Mucosa of stomach (tissue), 1 donor: Measurements from ENCODE around the gene RMND1.
"Not testable (repeated sequence)": the region's sequence is repeated elsewhere in the genome, so short reads cannot be mapped to it uniquely, and the experiment has no call there.

Source experiments
- H3K27me3 ChIP-seq: one replicate; pipeline ENCODE4 v1.7.0; 2013; ENCODE audit warnings: mild to moderate bottlenecking, low read length; ENCODE audit not compliant: control insufficient read depth, insufficient read depth
- H3K36me3 ChIP-seq: one replicate; pipeline ENCODE4 v1.7.0; 2013; ENCODE audit warnings: low read length; ENCODE audit not compliant: control insufficient read depth, insufficient read depth
- H3K4me1 ChIP-seq: one replicate; pipeline ENCODE4 v1.7.0; 2013; ENCODE audit warnings: mild to moderate bottlenecking, low read length; ENCODE audit not compliant: control insufficient read depth, insufficient read depth
- H3K4me3 ChIP-seq: one replicate; pipeline ENCODE4 v1.7.0; 2013; ENCODE audit warnings: low read length
- H3K9ac ChIP-seq: one replicate; pipeline ENCODE4 v1.7.0; 2013; ENCODE audit warnings: mild to moderate bottlenecking, low read length, moderate library complexity
- H3K9me3 ChIP-seq: one replicate; pipeline ENCODE4 v1.7.0; 2013; ENCODE audit warnings: mild to moderate bottlenecking, low read length, moderate library complexity; ENCODE audit not compliant: control insufficient read depth
- donor health status: Pancreatic carcinoma.

The RMND1 gene

GRCh38 chr6:151482290-151482689 lies 30.4 kb upstream of the RMND1 start:
- Histone ChIP-seq H3K4me3 (no peak overlapping the region), H3K4me1 (peaks cover 5% of the 10 kb centered on the region), H3K9ac (peak overlapping the region; percentile 51), H3K27me3 (no peaks in the 10 kb centered on the region), H3K9me3 (no peaks in the 10 kb centered on the region), H3K36me3 (no peaks in the 10 kb centered on the region)

- H3K27me3 ChIP-seq, result no peaks in the 10 kb centered on the region
- H3K4me3 ChIP-seq, result no peak overlapping the region
- no peaks in the 10 kb centered on the region for H3K9me3 ChIP-seq
- H3K4me1 ChIP-seq, result peaks cover 5% of the 10 kb centered on the region
- no peak overlapping the region for H3K9ac ChIP-seq
- H3K36me3 ChIP-seq, result no peaks in the 10 kb centered on the region
Observed at GRCh38 chr6:151481786-151482185, 29.9 kb upstream of the RMND1 start.

GRCh38 chr6:151478670-151479069 lies 26.7 kb upstream of the RMND1 start:
- no peak overlapping the region for H3K9ac ChIP-seq
- no peaks in the 10 kb centered on the region for H3K9me3 ChIP-seq
- H3K36me3 ChIP-seq, result no peaks in the 10 kb centered on the region
- H3K27me3 ChIP-seq, result no peaks in the 10 kb centered on the region
- no peak overlapping the region for H3K4me3 ChIP-seq
- peaks cover 5% of the 10 kb centered on the region for H3K4me1 ChIP-seq

GRCh38 chr6:151477726-151478125 lies 25.8 kb upstream of the RMND1 start:
- no peak overlapping the region for H3K9ac ChIP-seq
- no peak overlapping the region for H3K4me3 ChIP-seq
- peaks cover 5% of the 10 kb centered on the region for H3K4me1 ChIP-seq
- no peaks in the 10 kb centered on the region for H3K27me3 ChIP-seq
- no peaks in the 10 kb centered on the region for H3K36me3 ChIP-seq
- no peaks in the 10 kb centered on the region for H3K9me3 ChIP-seq

GRCh38 chr6:151475653-151476523 lies 24.0 kb upstream of the RMND1 start:
- Histone ChIP-seq H3K27me3 (no peaks in the 10 kb centered on the region), H3K9me3 (no peaks in the 10 kb centered on the region), H3K4me3 (no peak overlapping the region), H3K9ac (no peak overlapping the region), H3K36me3 (no peaks in the 10 kb centered on the region), H3K4me1 (no peaks in the 10 kb centered on the region)

GRCh38 chr6:151464702-151465101 lies 12.8 kb upstream of the RMND1 start:
- Histone ChIP-seq H3K9ac (no peak overlapping the region), H3K4me3 (no peak overlapping the region), H3K4me1 (no peaks in the 10 kb centered on the region), H3K36me3 (no peaks in the 10 kb centered on the region), H3K9me3 (no peaks in the 10 kb centered on the region), H3K27me3 (no peaks in the 10 kb centered on the region)

GRCh38 chr6:151461673-151462072 lies 9.7 kb upstream of the RMND1 start:
- Histone ChIP-seq H3K4me3 (no peak overlapping the region), H3K4me1 (no peaks in the 10 kb centered on the region), H3K9me3 (no peaks in the 10 kb centered on the region), H3K27me3 (no peaks in the 10 kb centered on the region), H3K9ac (no peak overlapping the region), H3K36me3 (no peaks in the 10 kb centered on the region)

GRCh38 chr6:151455751-151456398 lies 3.9 kb upstream of the RMND1 start:
- H3K9me3 ChIP-seq, H3K4me1 ChIP-seq, H3K27me3 ChIP-seq, H3K9ac ChIP-seq, H3K4me3 ChIP-seq, H3K36me3 ChIP-seq: not testable (repeated sequence)

- H3K9me3 ChIP-seq, result no peaks in the 10 kb centered on the region
- no peaks in the 10 kb centered on the region for H3K27me3 ChIP-seq
- no peaks in the 10 kb centered on the region for H3K4me1 ChIP-seq
- H3K9ac ChIP-seq, result peak overlapping the region; percentile 86
- no peaks in the 10 kb centered on the region for H3K36me3 ChIP-seq
- peak overlapping the region; percentile 72 for H3K4me3 ChIP-seq
Observed at GRCh38 chr6:151452750-151453427, 963 bp upstream of the RMND1 start.

GRCh38 chr6:151451417-151451949 lies 443 bp downstream of the RMND1 start:
- peak overlapping the region; percentile 77 for H3K9ac ChIP-seq
- peak overlapping the region; percentile 45 for H3K4me3 ChIP-seq
- peaks cover 1% of the 10 kb centered on the region for H3K4me1 ChIP-seq
- no peaks in the 10 kb centered on the region for H3K27me3 ChIP-seq
- H3K9me3 ChIP-seq, result no peaks in the 10 kb centered on the region
- H3K36me3 ChIP-seq, result no peaks in the 10 kb centered on the region

GRCh38 chr6:151450928-151451327 lies 998 bp downstream of the RMND1 start:
- not testable (repeated sequence) for H3K36me3 ChIP-seq, H3K9ac ChIP-seq, H3K4me3 ChIP-seq, H3K4me1 ChIP-seq, H3K9me3 ChIP-seq, H3K27me3 ChIP-seq

GRCh38 chr6:151448623-151449022 lies 3.3 kb downstream of the RMND1 start:
- Histone ChIP-seq H3K9ac (no peak overlapping the region), H3K4me1 (peaks cover 12% of the 10 kb centered on the region), H3K27me3 (no peaks in the 10 kb centered on the region), H3K4me3 (no peak overlapping the region), H3K36me3 (no peaks in the 10 kb centered on the region), H3K9me3 (no peaks in the 10 kb centered on the region)
